PC-3 (cell line): Measurements from ENCODE around the gene STRAP.

Experiments used
- CTCF ChIP-seq: fragments of 300-600 bp; sonication (generic); conservative IDR thresholded peaks from 2 replicates; pipeline ENCODE4 v1.5.1; 2017; ENCODE audit warnings: antibody characterized with exemption, low read depth, mild to moderate bottlenecking, low read length
- EZH2 ChIP-seq: fragments of 300-600 bp; sonication (generic); IDR thresholded peaks from one replicate; pipeline ENCODE4 v1.6.1; 2017; ENCODE audit warnings: antibody characterized with exemption, mild to moderate bottlenecking, low read length; ENCODE audit not compliant: unreplicated experiment

- no peak for TF ChIP-seq CTCF
- TF ChIP-seq EZH2 = no peak
Observed at GRCh38 chr12:15837141-15837790, 44.9 kb upstream of the STRAP start.
